AG09309 (cell line): ENCODE results near the gene ATP8B1.
"Not testable (repeated sequence)": the region's sequence is repeated elsewhere in the genome, so short reads cannot be mapped to it uniquely, and the experiment has no call there.

Experiments used
- DNase-seq: peaks from one replicate; pipeline ENCODE4 v3.0.0-alpha.2; 2010; ENCODE audit warnings: low read depth
- H3K4me3 ChIP-seq: 2 replicates; pipeline ENCODE4 v1.5.1; 2011; ENCODE audit warnings: mild to moderate bottlenecking, low read depth, low read length, moderate library complexity; ENCODE audit not compliant: control insufficient read depth
- TF ChIP-seq, protein P1 (sequence below): IDR thresholded peaks from 2 replicates; pipeline ENCODE4 v1.5.1; 2011; ENCODE audit warnings: mild to moderate bottlenecking, low read depth, low read length, inconsistent platforms; ENCODE audit not compliant: insufficient read depth, control insufficient read depth; ENCODE audit errors: missing control alignments

The ATP8B1 gene

DNA sequence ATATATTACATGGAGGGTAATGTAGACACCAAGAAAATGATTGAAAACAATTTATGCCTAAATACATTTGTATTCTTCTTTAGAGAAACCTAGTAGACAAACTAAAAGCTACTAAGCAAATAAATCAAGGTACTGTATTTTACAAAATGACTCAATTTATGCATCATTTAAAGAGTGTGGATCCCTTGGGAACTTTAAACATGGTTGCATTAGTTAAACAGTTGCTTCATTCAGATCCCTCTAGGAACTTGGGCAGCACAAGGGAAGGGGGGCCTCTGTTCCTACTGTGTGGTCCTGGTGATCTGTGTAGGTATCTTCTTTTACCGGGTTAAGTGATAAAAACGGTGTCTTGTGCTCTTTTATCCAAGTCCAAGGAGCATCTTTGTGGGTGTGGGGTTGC lies 31.5 kb upstream of the ATP8B1 start:
- no peak for DNase-seq
- H3K4me3 ChIP-seq = no peak overlapping the region
- TF ChIP-seq, protein P1, sequence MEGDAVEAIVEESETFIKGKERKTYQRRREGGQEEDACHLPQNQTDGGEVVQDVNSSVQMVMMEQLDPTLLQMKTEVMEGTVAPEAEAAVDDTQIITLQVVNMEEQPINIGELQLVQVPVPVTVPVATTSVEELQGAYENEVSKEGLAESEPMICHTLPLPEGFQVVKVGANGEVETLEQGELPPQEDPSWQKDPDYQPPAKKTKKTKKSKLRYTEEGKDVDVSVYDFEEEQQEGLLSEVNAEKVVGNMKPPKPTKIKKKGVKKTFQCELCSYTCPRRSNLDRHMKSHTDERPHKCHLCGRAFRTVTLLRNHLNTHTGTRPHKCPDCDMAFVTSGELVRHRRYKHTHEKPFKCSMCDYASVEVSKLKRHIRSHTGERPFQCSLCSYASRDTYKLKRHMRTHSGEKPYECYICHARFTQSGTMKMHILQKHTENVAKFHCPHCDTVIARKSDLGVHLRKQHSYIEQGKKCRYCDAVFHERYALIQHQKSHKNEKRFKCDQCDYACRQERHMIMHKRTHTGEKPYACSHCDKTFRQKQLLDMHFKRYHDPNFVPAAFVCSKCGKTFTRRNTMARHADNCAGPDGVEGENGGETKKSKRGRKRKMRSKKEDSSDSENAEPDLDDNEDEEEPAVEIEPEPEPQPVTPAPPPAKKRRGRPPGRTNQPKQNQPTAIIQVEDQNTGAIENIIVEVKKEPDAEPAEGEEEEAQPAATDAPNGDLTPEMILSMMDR = no peak

DNA sequence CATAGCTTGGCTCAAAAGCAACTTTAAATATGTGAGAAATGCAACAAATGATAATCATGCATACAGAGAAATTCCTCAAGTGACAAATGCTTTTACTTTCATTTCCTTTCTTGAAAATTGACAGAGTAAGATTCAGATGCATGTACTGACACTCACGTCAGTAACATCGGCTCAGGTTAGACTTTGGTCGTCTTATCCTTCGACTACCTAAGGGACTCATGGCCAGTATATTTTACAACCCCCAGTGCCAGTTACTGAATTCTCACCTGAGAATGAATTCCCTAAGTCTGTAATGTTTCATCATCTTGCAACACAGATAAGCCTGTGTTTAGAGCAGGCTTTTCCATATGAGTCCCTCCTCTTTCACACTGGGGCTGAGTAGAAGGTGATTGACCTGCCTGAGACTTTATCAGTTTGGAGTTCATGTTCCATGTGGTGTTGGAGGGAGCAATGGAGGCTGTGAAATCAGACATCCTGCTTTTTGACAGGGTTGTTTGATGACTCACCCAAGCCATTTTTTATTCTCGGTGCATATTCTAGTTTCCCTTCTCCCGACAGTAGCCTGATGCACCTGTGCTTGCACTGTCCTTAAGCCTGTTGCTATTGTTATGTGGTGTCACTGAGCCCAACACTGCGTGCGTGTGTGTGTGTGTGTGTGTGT lies 30.5 kb upstream of the ATP8B1 start:
- TF ChIP-seq, protein P1 = no peak
- DNase-seq = no peak
- no peak overlapping the region for H3K4me3 ChIP-seq

DNA sequence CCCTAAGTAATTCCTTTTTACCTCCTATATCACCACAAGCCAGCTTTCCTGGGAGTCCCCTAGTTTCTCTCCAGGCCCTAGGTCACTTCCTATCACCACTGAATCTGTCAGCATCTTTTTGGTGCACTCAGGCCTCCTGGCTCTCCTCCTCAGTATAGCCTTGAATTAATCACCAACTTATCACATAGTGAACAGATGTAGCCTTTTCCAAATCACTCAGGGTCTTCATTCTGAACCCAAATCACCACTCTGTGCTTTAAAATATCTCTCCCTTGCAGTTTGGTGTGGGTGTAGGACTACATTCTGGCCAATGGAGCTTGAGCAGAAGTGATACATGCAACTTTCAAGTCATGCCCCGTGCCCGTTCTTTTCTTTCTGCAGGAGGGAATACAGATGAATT lies 29.6 kb upstream of the ATP8B1 start:
- TF ChIP-seq, protein P1 = no peak

DNA sequence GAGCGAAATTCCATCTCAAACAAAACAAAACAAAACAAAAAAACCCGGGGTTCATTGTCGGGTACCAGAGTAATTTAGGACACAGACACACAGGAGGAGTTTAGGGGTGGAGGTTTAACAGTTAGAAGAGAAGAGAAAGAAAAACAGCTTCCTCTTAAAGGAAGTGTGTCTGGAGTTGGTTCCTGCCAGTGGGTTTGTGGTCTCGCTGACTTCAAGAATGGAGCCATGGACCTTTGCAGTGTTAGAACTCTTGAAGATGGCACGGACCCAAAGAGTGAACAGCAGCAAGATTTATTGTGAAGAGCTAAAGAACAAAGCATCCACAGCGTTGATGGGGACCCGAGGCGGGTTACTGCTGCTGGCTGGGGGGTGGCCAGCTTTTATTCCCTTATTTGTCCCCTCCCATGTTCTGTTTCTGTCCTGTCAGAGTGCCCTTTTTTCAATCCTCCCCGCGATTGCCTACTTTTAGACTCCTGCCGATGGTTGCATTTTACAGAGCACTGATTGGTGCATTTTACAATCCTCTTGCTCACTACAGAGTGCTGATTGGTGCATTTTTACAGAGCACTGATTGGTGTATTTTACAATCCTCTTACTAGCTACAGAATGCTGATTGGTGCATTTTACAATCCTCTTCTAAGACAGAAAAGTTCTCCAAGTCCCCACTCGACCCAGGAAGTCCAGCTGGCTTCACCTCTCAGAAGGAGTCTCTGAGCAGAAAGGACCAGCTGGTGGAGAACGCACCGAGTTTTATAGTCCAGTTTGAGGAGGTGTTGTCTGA lies 28.7 kb upstream of the ATP8B1 start:
- no peak for DNase-seq
- no peak overlapping the region for H3K4me3 ChIP-seq
- TF ChIP-seq, protein P1 = no peak

More for the DNA sequence above, 29.6 kb upstream of the ATP8B1 start:
- H3K4me3 ChIP-seq = no peak overlapping the region
- no peak for DNase-seq

DNA sequence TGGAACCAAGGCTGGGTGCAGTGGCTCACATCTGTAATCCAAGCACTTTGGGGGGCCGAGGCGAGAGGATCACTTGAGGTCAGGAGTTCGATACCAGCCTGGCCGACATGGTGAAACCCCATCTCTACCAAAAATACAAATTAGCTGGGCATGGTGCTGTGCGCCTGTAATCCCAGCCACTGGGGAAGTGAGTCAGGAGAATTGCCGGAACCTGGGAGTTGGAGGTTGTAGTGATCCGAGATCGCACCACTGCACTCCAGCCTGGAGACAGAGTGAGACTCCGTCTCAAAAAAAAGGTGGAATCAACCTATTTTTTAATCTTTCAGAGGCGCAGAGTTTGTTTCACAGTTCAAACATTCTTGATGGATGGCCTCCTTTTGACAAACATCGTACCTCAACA lies 24.5 kb upstream of the ATP8B1 start:
- no peak overlapping the region for H3K4me3 ChIP-seq
- TF ChIP-seq, protein P1 = no peak
- DNase-seq = no peak

DNA sequence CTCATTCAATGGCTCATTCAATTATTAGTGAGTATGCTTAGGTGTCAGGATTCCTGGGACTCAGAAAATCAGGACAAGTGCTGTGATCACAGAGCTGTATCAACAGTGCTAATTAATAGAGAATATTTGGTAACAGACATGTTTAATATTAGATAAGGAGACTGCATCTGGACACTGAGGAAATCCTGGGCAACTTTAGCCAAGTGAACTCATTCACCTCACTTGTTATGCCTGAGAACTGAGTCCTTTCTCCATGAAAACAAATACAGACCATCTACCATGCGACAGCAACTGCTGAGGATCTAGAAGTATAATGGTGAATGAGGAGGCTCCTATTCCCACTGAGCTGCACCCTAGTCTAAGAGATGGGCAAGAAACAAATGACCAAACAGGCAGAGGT lies 23.1 kb upstream of the ATP8B1 start:
- no peak overlapping the region for H3K4me3 ChIP-seq
- TF ChIP-seq, protein P1 = no peak
- DNase-seq = no peak

DNA sequence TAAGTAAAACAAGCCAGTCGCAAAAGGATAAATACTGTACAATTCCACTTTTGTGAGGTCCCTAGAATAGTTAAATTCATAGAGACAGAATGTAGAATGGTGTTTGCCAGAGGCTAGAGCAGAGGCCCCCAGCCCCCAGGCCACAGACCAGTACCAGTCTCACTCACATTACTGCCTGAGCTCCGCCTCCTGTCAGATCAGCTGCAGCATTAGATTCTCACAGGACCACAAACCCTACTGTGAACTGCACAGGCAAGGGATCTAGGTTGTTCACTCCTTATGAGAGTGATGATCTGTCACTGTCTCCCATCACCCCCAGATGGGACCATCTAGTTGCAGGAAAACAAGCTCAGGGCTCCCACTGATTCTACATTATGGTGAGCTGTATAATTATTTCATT lies 17.5 kb upstream of the ATP8B1 start:
- not testable (repeated sequence) for DNase-seq, H3K4me3 ChIP-seq
